Parathyroid adenoma (tissue), 2 donors: ENCODE data around the gene ERCC2.

Experiments
- H2AFZ ChIP-seq: fragments of 300-600 bp; sonication (generic); one replicate; pipeline ENCODE4 v1.7.0; 2017; ENCODE audit warnings: antibody characterized with exemption, mild to moderate bottlenecking
- H3K27ac ChIP-seq: fragments of 300-600 bp; sonication (generic); one replicate; pipeline ENCODE4 v1.7.0; 2017
- H3K27me3 ChIP-seq: fragments of 300-600 bp; sonication (generic); one replicate; pipeline ENCODE4 v1.7.0; 2017; ENCODE audit warnings: low read length; ENCODE audit not compliant: control insufficient read depth, insufficient read depth
- H3K36me3 ChIP-seq: fragments of 300-600 bp; sonication (generic); one replicate; pipeline ENCODE4 v1.7.0; 2017; ENCODE audit warnings: low read length; ENCODE audit not compliant: control insufficient read depth, insufficient read depth
- H3K4me1 ChIP-seq: fragments of 300-600 bp; sonication (generic); one replicate; pipeline ENCODE4 v1.7.0; 2017; ENCODE audit warnings: control low read depth
- H3K4me2 ChIP-seq: fragments of 300-600 bp; sonication (generic); one replicate; pipeline ENCODE4 v1.7.0; 2017; ENCODE audit warnings: low read length
- H3K4me3 ChIP-seq: fragments of 300-600 bp; sonication (generic); one replicate; pipeline ENCODE4 v1.7.0; 2017; ENCODE audit warnings: low read depth, low read length
- H3K79me2 ChIP-seq: fragments of 300-600 bp; sonication (generic); one replicate; pipeline ENCODE4 v1.7.0; 2017; ENCODE audit warnings: control low read depth
- H3K9ac ChIP-seq: fragments of 300-600 bp; sonication (generic); one replicate; pipeline ENCODE4 v1.7.0; 2017; ENCODE audit warnings: mild to moderate bottlenecking
- H3K9me3 ChIP-seq: fragments of 300-600 bp; sonication (generic); one replicate; pipeline ENCODE4 v1.7.0; 2017; ENCODE audit warnings: low read length; ENCODE audit not compliant: control insufficient read depth
- TF ChIP-seq, protein P1 (sequence below): fragments of 300-600 bp; sonication (generic); IDR thresholded peaks from one replicate; pipeline ENCODE4 v1.7.0; 2017; ENCODE audit warnings: antibody characterized with exemption, mild to moderate bottlenecking
- donor health status: primary hyperparathyroidism.

Gene ERCC2

DNA sequence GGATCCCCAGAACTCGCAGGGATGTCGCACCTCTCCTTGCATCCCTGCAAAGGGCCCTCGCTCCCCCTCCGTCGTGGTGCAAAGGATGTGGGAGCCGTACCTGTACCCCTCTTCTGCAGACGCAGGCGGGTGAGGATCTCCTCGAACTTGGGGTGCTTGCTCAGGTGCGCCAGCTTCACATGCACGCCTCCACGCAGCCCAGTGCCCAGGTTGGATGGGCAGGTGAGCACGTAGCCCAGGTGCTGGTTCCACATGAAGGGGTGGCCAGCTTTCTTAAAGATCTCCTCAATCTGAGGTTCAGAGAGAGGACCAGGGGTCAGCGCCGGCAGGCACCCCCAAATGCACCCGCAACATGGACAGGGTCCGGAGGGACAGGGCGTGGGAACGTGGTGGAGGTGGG is 63.0 kb downstream of the ERCC2 start:
- no peaks in the 10 kb centered on the region for H3K36me3 ChIP-seq
- no peaks in the 10 kb centered on the region for H3K27me3 ChIP-seq
- TF ChIP-seq, protein P1, sequence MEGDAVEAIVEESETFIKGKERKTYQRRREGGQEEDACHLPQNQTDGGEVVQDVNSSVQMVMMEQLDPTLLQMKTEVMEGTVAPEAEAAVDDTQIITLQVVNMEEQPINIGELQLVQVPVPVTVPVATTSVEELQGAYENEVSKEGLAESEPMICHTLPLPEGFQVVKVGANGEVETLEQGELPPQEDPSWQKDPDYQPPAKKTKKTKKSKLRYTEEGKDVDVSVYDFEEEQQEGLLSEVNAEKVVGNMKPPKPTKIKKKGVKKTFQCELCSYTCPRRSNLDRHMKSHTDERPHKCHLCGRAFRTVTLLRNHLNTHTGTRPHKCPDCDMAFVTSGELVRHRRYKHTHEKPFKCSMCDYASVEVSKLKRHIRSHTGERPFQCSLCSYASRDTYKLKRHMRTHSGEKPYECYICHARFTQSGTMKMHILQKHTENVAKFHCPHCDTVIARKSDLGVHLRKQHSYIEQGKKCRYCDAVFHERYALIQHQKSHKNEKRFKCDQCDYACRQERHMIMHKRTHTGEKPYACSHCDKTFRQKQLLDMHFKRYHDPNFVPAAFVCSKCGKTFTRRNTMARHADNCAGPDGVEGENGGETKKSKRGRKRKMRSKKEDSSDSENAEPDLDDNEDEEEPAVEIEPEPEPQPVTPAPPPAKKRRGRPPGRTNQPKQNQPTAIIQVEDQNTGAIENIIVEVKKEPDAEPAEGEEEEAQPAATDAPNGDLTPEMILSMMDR, result no peak
- H3K27ac ChIP-seq, result no peak overlapping the region
- no peak overlapping the region for H2AFZ ChIP-seq
- H3K4me3 ChIP-seq, result no peak overlapping the region
- H3K4me2 ChIP-seq, result no peak overlapping the region
- H3K79me2 ChIP-seq, result no peaks in the 10 kb centered on the region
- no peaks in the 10 kb centered on the region for H3K4me1 ChIP-seq
- H3K9me3 ChIP-seq, result no peaks in the 10 kb centered on the region
- no peak overlapping the region for H3K9ac ChIP-seq

- Histone ChIP-seq H3K9me3 (no peaks in the 10 kb centered on the region), H3K9ac (no peak overlapping the region), H3K4me3 (no peak overlapping the region), H3K36me3 (no peaks in the 10 kb centered on the region), H3K27me3 (no peaks in the 10 kb centered on the region), H3K4me1 (no peaks in the 10 kb centered on the region), H3K79me2 (no peaks in the 10 kb centered on the region), H3K27ac (no peak overlapping the region), H2AFZ (no peak overlapping the region), H3K4me2 (no peak overlapping the region)
- TF ChIP-seq, protein P1, result no peak
These were observed 63.8 kb downstream of the ERCC2 start for GRCh38 chr19:45306518-45307027.

- H3K27ac ChIP-seq, result no peak overlapping the region
- TF ChIP-seq, protein P1, result no peak
- H3K79me2 ChIP-seq, result no peaks in the 10 kb centered on the region
- no peaks in the 10 kb centered on the region for H3K36me3 ChIP-seq
- H3K9ac ChIP-seq, result no peak overlapping the region
- H3K4me3 ChIP-seq, result no peak overlapping the region
- no peaks in the 10 kb centered on the region for H3K4me1 ChIP-seq
- H3K9me3 ChIP-seq, result no peaks in the 10 kb centered on the region
- no peak overlapping the region for H2AFZ ChIP-seq
- no peak overlapping the region for H3K4me2 ChIP-seq
- H3K27me3 ChIP-seq, result no peaks in the 10 kb centered on the region
These were observed 64.3 kb downstream of the ERCC2 start for GRCh38 chr19:45306040-45306439.

- Histone ChIP-seq H3K4me3 (no peak overlapping the region), H3K4me2 (no peak overlapping the region), H2AFZ (no peak overlapping the region), H3K79me2 (no peaks in the 10 kb centered on the region), H3K36me3 (no peaks in the 10 kb centered on the region), H3K27me3 (no peaks in the 10 kb centered on the region), H3K27ac (no peak overlapping the region), H3K9ac (no peak overlapping the region), H3K4me1 (no peaks in the 10 kb centered on the region), H3K9me3 (no peaks in the 10 kb centered on the region)
- TF ChIP-seq, protein P1, result no peak
These were observed 65.0 kb downstream of the ERCC2 start for GRCh38 chr19:45305421-45305820.

GRCh38 chr19:45305007-45305406 is 65.4 kb downstream of the ERCC2 start:
- TF ChIP-seq, protein P1, result no peak
- Histone ChIP-seq H3K4me1 (no peaks in the 10 kb centered on the region), H3K4me3 (no peak overlapping the region), H3K36me3 (no peaks in the 10 kb centered on the region), H3K9ac (no peak overlapping the region), H2AFZ (no peak overlapping the region), H3K4me2 (no peak overlapping the region), H3K79me2 (no peaks in the 10 kb centered on the region), H3K27ac (no peak overlapping the region), H3K9me3 (no peaks in the 10 kb centered on the region), H3K27me3 (no peaks in the 10 kb centered on the region)
